Fibroblast of lung (primary cell): ENCODE data around the gene RIMS4. TPM values are rescaled to one million over a fixed set of nuclear protein-coding genes. Genes with fewer than 3 reads are reported as not detected.

Experiments
- DNase-seq, 2 donors: peaks; one replicate each; pipeline versions ENCODE4 v3.0.0 to v3.0.0-alpha.2; 2010; ENCODE audit warnings: low read depth in 2 of 2
- H2AFZ ChIP-seq: 2 replicates; pipeline ENCODE4 v1.5.1; 2012; ENCODE audit warnings: low read length, control low read depth, inconsistent platforms
- H3K27ac ChIP-seq: 2 replicates; pipeline ENCODE4 v1.5.1; 2011; ENCODE audit warnings: low read length, control low read depth; ENCODE audit not compliant: insufficient read depth
- H3K27me3 ChIP-seq: 2 replicates; pipeline ENCODE4 v1.5.1; 2011; ENCODE audit warnings: mild to moderate bottlenecking, low read length; ENCODE audit not compliant: control insufficient read depth, insufficient read depth
- H3K36me3 ChIP-seq: 2 replicates; pipeline ENCODE4 v1.5.1; 2011; ENCODE audit warnings: low read length; ENCODE audit not compliant: control insufficient read depth, insufficient read depth
- H3K4me1 ChIP-seq: 2 replicates; pipeline ENCODE4 v1.5.1; 2011; ENCODE audit warnings: low read length; ENCODE audit not compliant: control insufficient read depth, insufficient read depth; ENCODE audit errors: extremely low read depth
- H3K4me2 ChIP-seq: 2 replicates; pipeline ENCODE4 v1.5.1; 2011; ENCODE audit warnings: low read length, control low read depth; ENCODE audit not compliant: insufficient read depth; ENCODE audit errors: extremely low read depth
- H3K4me3 ChIP-seq, 4 experiments: fragments of 200-600 bp in 1 of 4; sonication (generic) in 1 of 4; replicated peaks in 1 of 4; 2 replicates each; pipeline ENCODE4 v1.5.1; 2011 to 2016; ENCODE audit warnings: low read length in 4 of 4, low read depth in 3 of 4, mild to moderate bottlenecking in 3 of 4, control low read depth in 2 of 4, inconsistent platforms in 1 of 4, mixed read lengths in 1 of 4; ENCODE audit not compliant: insufficient read depth in 1 of 4; ENCODE audit errors: control extremely low read depth in 1 of 4
- H3K79me2 ChIP-seq: 2 replicates; pipeline ENCODE4 v1.5.1; 2012; ENCODE audit warnings: mild to moderate bottlenecking, low read length, inconsistent platforms; ENCODE audit not compliant: control insufficient read depth, insufficient read depth
- H3K9ac ChIP-seq: 2 replicates; pipeline ENCODE4 v1.5.1; 2011; ENCODE audit warnings: mild to moderate bottlenecking, low read length, control low read depth; ENCODE audit not compliant: insufficient read depth
- H3K9me3 ChIP-seq: 2 replicates; pipeline ENCODE4 v1.5.1; 2012; ENCODE audit warnings: low read depth, low read length; ENCODE audit not compliant: control insufficient read depth, insufficient read depth
- H4K20me1 ChIP-seq: 2 replicates; pipeline ENCODE4 v1.5.1; 2011; ENCODE audit warnings: low read length; ENCODE audit not compliant: control insufficient read depth, insufficient read depth; ENCODE audit errors: extremely low read depth
- CTCF ChIP-seq, 2 donors: IDR thresholded peaks in 1 of 2; conservative IDR thresholded peaks in 1 of 2; 1 replicate in 1 of 2; 2 replicates in 1 of 2; pipeline ENCODE4 v1.5.1; 2011 to 2012; ENCODE audit warnings: low read length in 2 of 2, control low read depth in 1 of 2, inconsistent platforms in 1 of 2, low read depth in 1 of 2, mild to moderate bottlenecking in 1 of 2
- EZH2 ChIP-seq: IDR thresholded peaks from 2 replicates; pipeline ENCODE4 v1.5.1; 2012; ENCODE audit warnings: low read length, control low read depth, mild to moderate bottlenecking; ENCODE audit errors: missing control alignments
- polyA plus RNA-seq, 2 donors: library from polyadenylated mRNA; depleted of rRNA in 1 of 2; stranded (reverse) in 1 of 2; unstranded in 1 of 2; fragments of >200 nt; gene quantifications; 2 replicates each; pipeline ENCODE4 v1.2.1, GENCODE V29; 2011 to 2012; ENCODE audit warnings: missing spikeins in 1 of 2
- total RNA-seq: library from RNA; depleted of rRNA; stranded (reverse); fragments of >200 nt; gene quantifications from 2 replicates; pipeline ENCODE4 v1.2.1, GENCODE V29; 2014

RIMS4 gene
- total and polyA plus RNA-seq, 2 donors (not counting 1 experiment from before 2014, with no cell fraction given): under 0.01 to 0.03 TPM

- TF ChIP-seq EZH2: no peak
- no peak for TF ChIP-seq CTCF (conservative IDR thresholded peaks at IDR 0.05 in 1 of 2, IDR thresholded peaks at IDR 0.05 in 1 of 2; ENCODE audit: low read depth in 1 of 2, low read length in 2 of 2)
- no peak for DNase-seq
- Histone ChIP-seq H4K20me1 (no peaks in the 10 kb centered on the region), H3K4me3 (no peak overlapping the region), H3K9ac (no peak overlapping the region), H2AFZ (no peak overlapping the region), H3K9me3 (no peaks in the 10 kb centered on the region), H3K79me2 (no peaks in the 10 kb centered on the region), H3K36me3 (no peaks in the 10 kb centered on the region), H3K4me2 (no peak overlapping the region), H3K27ac (no peak overlapping the region), H3K27me3 (no peaks in the 10 kb centered on the region), H3K4me1 (no peaks in the 10 kb centered on the region)
Observed at GRCh38 chr20:44830995-44831394, 20.6 kb upstream of the RIMS4 start.

- DNase-seq: no peak
- Histone ChIP-seq H3K9me3 (no peaks in the 10 kb centered on the region), H3K4me1 (no peaks in the 10 kb centered on the region), H2AFZ (no peak overlapping the region), H3K27me3 (no peaks in the 10 kb centered on the region), H3K9ac (no peak overlapping the region), H3K4me2 (no peak overlapping the region), H3K79me2 (no peaks in the 10 kb centered on the region), H4K20me1 (no peaks in the 10 kb centered on the region), H3K36me3 (no peaks in the 10 kb centered on the region), H3K4me3 (no peak overlapping the region), H3K27ac (no peak overlapping the region)
- TF ChIP-seq EZH2 (no peak), CTCF (conservative IDR thresholded peaks at IDR 0.05 in 1 of 2, IDR thresholded peaks at IDR 0.05 in 1 of 2; ENCODE audit: low read depth in 1 of 2, low read length in 2 of 2) (no peak)
Observed at GRCh38 chr20:44830523-44830922, 20.2 kb upstream of the RIMS4 start.

- DNase-seq: no peak
- H3K4me3 ChIP-seq: no peak overlapping the region
- TF ChIP-seq CTCF (conservative IDR thresholded peaks at IDR 0.05 in 1 of 2, IDR thresholded peaks at IDR 0.05 in 1 of 2; ENCODE audit: low read depth in 1 of 2, low read length in 2 of 2): no peak
- TF ChIP-seq EZH2: no peak
- H3K4me2 ChIP-seq: no peak overlapping the region
- no peaks in the 10 kb centered on the region for H3K36me3 ChIP-seq
- no peaks in the 10 kb centered on the region for H3K79me2 ChIP-seq
- H3K27ac ChIP-seq: no peak overlapping the region
- no peaks in the 10 kb centered on the region for H3K27me3 ChIP-seq
- no peaks in the 10 kb centered on the region for H4K20me1 ChIP-seq
- no peak overlapping the region for H2AFZ ChIP-seq
- no peaks in the 10 kb centered on the region for H3K4me1 ChIP-seq
- no peaks in the 10 kb centered on the region for H3K9me3 ChIP-seq
- no peak overlapping the region for H3K9ac ChIP-seq
Observed at GRCh38 chr20:44829688-44830087, 19.3 kb upstream of the RIMS4 start.
